ENCODE measurements around the gene SIRT2. TPM values are rescaled to one million over a fixed set of nuclear protein-coding genes. Genes with fewer than 3 reads are reported as not detected.
A peak's percentile ranks its signal among the peaks of the same experiment; 100 is the strongest.

SIRT2 gene
- total and polyA plus RNA-seq, 2 of the 13 experiments (the other 11 are each of a cell fraction or from before 2014, with no cell fraction given), result 22.3 to 26.1 TPM

DNA sequence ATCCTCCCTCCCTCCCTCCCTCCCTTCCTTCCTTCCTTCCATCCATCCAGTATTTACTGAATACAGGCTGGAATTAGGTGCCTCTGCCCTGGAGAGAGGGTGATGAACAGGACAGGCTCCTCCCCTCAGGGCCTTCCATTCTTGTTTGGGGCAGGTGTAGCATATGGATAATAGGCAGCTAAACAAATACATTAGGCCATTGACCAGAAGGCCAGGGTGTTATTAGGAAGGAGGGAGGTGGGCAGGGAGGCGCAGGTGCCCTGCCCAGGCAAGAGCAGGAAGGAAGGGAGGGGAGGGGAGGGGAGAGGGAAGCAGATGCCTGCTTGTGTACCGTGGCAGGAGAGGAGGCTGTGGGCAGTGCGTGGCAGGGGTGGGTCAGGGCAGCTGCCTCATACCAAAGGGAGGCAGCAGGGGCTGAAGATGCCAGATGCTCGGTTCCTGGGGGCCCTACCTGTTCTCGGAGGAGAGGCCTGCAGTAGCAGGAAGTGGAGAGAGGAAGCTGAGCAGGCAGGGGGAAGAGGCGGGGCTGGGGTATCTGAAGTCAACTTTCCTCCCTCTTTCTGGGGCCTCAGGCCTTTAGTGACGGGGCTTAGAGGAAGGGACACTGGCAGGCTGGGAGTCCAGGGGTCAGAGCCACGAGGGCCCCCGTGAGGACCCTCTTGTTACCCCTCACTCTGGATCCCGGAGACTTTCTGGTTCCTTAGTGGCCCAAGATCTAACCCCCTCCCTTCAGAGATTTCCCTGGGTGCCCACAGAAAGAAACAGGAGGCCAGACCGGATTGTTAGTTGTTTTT, 21.4 kb downstream of the SIRT2 start, which contains the start of gene RINL (continued):
- TF ChIP-seq, protein P1, sequence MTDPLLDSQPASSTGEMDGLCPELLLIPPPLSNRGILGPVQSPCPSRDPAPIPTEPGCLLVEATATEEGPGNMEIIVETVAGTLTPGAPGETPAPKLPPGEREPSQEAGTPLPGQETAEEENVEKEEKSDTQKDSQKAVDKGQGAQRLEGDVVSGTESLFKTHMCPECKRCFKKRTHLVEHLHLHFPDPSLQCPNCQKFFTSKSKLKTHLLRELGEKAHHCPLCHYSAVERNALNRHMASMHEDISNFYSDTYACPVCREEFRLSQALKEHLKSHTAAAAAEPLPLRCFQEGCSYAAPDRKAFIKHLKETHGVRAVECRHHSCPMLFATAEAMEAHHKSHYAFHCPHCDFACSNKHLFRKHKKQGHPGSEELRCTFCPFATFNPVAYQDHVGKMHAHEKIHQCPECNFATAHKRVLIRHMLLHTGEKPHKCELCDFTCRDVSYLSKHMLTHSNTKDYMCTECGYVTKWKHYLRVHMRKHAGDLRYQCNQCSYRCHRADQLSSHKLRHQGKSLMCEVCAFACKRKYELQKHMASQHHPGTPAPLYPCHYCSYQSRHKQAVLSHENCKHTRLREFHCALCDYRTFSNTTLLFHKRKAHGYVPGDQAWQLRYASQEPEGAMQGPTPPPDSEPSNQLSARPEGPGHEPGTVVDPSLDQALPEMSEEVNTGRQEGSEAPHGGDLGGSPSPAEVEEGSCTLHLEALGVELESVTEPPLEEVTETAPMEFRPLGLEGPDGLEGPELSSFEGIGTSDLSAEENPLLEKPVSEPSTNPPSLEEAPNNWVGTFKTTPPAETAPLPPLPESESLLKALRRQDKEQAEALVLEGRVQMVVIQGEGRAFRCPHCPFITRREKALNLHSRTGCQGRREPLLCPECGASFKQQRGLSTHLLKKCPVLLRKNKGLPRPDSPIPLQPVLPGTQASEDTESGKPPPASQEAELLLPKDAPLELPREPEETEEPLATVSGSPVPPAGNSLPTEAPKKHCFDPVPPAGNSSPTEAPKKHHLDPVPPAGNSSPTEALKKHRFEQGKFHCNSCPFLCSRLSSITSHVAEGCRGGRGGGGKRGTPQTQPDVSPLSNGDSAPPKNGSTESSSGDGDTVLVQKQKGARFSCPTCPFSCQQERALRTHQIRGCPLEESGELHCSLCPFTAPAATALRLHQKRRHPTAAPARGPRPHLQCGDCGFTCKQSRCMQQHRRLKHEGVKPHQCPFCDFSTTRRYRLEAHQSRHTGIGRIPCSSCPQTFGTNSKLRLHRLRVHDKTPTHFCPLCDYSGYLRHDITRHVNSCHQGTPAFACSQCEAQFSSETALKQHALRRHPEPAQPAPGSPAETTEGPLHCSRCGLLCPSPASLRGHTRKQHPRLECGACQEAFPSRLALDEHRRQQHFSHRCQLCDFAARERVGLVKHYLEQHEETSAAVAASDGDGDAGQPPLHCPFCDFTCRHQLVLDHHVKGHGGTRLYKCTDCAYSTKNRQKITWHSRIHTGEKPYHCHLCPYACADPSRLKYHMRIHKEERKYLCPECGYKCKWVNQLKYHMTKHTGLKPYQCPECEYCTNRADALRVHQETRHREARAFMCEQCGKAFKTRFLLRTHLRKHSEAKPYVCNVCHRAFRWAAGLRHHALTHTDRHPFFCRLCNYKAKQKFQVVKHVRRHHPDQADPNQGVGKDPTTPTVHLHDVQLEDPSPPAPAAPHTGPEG (CRISPR knock-in tag; IDR thresholded peaks at IDR 0.05), result no peak
- TF ChIP-seq ZNF563 (CRISPR knock-in tag; IDR thresholded peaks at IDR 0.05) (no peak), ZNF354B (CRISPR knock-in tag; IDR thresholded peaks at IDR 0.05) (no peak), CCAR2 (optimal IDR thresholded peaks at IDR 0.05; ENCODE audit: low read depth, low read length) (no peak), ZNF607 (CRISPR knock-in tag; IDR thresholded peaks at IDR 0.05; ENCODE audit: borderline replicate concordance) (no peak), TRIM24 (CRISPR knock-in tag; IDR thresholded peaks at IDR 0.05) (no peak), ZNF180 (CRISPR knock-in tag; IDR thresholded peaks at IDR 0.05; ENCODE audit: borderline replicate concordance, low read depth) (no peak), PHF8 (CRISPR knock-in tag; IDR thresholded peaks at IDR 0.05) (peak; percentile 51; the same call in 1 of the 2 replicates), ZNF225 (CRISPR knock-in tag; IDR thresholded peaks at IDR 0.05) (no peak), ASH2L (IDR thresholded peaks at IDR 0.05; ENCODE audit: insufficient read length, low read depth, low read length) (peak; percentile 21), RFX5 (IDR thresholded peaks at IDR 0.05; ENCODE audit: low read depth, low read length) (no peak), PRPF4 (IDR thresholded peaks at IDR 0.05; ENCODE audit: low read depth, low read length, poor library complexity, severe bottlenecking) (no peak), SP1 (IDR thresholded peaks at IDR 0.05) (no peak), SP1 (CRISPR knock-in tag; IDR thresholded peaks at IDR 0.05) (no peak), POLR2AphosphoS2 (IDR thresholded peaks at IDR 0.05; ENCODE audit: low read depth, low read length) (no peak), ZBTB21 (CRISPR knock-in tag; IDR thresholded peaks at IDR 0.05) (no peak), TBX2 (CRISPR knock-in tag; IDR thresholded peaks at IDR 0.05; ENCODE audit: borderline replicate concordance) (peak; percentile 28; the same call in 1 of the 2 replicates), ZNF709 (CRISPR knock-in tag; IDR thresholded peaks at IDR 0.05) (no peak), MAFF (IDR thresholded peaks at IDR 0.05; ENCODE audit: low read depth, low read length) (no peak)
- TF ChIP-seq, protein P2, sequence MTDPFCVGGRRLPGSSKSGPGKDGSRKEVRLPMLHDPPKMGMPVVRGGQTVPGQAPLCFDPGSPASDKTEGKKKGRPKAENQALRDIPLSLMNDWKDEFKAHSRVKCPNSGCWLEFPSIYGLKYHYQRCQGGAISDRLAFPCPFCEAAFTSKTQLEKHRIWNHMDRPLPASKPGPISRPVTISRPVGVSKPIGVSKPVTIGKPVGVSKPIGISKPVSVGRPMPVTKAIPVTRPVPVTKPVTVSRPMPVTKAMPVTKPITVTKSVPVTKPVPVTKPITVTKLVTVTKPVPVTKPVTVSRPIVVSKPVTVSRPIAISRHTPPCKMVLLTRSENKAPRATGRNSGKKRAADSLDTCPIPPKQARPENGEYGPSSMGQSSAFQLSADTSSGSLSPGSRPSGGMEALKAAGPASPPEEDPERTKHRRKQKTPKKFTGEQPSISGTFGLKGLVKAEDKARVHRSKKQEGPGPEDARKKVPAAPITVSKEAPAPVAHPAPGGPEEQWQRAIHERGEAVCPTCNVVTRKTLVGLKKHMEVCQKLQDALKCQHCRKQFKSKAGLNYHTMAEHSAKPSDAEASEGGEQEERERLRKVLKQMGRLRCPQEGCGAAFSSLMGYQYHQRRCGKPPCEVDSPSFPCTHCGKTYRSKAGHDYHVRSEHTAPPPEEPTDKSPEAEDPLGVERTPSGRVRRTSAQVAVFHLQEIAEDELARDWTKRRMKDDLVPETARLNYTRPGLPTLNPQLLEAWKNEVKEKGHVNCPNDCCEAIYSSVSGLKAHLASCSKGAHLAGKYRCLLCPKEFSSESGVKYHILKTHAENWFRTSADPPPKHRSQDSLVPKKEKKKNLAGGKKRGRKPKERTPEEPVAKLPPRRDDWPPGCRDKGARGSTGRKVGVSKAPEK (CRISPR knock-in tag; IDR thresholded peaks at IDR 0.05; ENCODE audit: borderline replicate concordance), result no peak
- TF ChIP-seq, protein P3, sequence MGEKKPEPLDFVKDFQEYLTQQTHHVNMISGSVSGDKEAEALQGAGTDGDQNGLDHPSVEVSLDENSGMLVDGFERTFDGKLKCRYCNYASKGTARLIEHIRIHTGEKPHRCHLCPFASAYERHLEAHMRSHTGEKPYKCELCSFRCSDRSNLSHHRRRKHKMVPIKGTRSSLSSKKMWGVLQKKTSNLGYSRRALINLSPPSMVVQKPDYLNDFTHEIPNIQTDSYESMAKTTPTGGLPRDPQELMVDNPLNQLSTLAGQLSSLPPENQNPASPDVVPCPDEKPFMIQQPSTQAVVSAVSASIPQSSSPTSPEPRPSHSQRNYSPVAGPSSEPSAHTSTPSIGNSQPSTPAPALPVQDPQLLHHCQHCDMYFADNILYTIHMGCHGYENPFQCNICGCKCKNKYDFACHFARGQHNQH (CRISPR knock-in tag; IDR thresholded peaks at IDR 0.05), result no peak

All from HepG2 (cell line).